GM12872 (cell line): Measurements from ENCODE around the gene NUP54.

ENCODE experiments used
- TF ChIP-seq, protein P1 (sequence below): IDR thresholded peaks from 3 replicates; pipeline ENCODE4 v1.5.1; 2011; ENCODE audit warnings: low read depth, mild to moderate bottlenecking, low read length, moderate library complexity; ENCODE audit not compliant: insufficient read depth

The NUP54 gene

GRCh38 chr4:76188149-76188548 lies 40.0 kb upstream of the NUP54 start:
- TF ChIP-seq, protein P1, sequence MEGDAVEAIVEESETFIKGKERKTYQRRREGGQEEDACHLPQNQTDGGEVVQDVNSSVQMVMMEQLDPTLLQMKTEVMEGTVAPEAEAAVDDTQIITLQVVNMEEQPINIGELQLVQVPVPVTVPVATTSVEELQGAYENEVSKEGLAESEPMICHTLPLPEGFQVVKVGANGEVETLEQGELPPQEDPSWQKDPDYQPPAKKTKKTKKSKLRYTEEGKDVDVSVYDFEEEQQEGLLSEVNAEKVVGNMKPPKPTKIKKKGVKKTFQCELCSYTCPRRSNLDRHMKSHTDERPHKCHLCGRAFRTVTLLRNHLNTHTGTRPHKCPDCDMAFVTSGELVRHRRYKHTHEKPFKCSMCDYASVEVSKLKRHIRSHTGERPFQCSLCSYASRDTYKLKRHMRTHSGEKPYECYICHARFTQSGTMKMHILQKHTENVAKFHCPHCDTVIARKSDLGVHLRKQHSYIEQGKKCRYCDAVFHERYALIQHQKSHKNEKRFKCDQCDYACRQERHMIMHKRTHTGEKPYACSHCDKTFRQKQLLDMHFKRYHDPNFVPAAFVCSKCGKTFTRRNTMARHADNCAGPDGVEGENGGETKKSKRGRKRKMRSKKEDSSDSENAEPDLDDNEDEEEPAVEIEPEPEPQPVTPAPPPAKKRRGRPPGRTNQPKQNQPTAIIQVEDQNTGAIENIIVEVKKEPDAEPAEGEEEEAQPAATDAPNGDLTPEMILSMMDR: no peak

DNA sequence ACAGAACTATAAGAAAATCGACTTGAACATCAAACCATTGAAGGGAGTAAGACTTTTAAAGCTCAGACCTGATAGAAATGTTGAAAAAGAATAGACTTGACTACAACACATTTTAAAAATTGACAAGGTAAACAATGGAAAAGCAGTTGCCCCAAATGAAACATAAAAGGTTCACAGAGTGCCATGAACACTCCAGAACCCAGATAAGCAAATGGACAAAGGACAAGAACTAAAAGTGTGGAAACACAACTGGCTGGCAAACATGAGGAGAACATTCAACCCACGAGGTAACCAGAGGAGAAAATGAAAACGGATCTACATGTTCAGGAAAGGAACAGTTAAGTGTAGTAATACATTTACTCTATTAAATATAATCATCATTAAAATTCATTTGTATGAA lies 39.0 kb upstream of the NUP54 start:
- TF ChIP-seq, protein P1: no peak

DNA sequence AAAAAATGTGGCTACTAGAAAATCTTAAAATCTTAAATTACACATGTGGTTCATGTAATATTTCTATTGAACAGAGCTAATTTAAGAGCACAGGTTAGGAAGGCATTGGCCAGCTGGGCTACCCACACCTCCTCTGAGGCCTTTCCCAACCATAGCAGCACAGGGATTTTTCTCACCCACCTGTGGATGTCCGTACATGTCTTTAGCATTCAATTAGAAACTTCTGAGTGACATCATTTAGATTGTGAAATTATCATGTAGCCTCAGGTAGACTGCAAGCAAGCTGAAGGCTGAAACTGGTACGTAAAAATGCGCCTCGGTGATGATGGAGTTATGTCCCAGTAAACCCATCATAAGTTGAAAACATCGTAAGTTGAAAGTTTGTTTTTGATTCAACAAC lies 34.3 kb upstream of the NUP54 start:
- TF ChIP-seq, protein P1: no peak

- TF ChIP-seq, protein P1: peak; percentile 88
These were observed 31.5 kb upstream of the NUP54 start for GRCh38 chr4:76179398-76180318.

- TF ChIP-seq, protein P1: no peak
These were observed 30.1 kb upstream of the NUP54 start for GRCh38 chr4:76178296-76178695.

GRCh38 chr4:76177709-76178108 lies 29.5 kb upstream of the NUP54 start:
- TF ChIP-seq, protein P1: no peak

DNA sequence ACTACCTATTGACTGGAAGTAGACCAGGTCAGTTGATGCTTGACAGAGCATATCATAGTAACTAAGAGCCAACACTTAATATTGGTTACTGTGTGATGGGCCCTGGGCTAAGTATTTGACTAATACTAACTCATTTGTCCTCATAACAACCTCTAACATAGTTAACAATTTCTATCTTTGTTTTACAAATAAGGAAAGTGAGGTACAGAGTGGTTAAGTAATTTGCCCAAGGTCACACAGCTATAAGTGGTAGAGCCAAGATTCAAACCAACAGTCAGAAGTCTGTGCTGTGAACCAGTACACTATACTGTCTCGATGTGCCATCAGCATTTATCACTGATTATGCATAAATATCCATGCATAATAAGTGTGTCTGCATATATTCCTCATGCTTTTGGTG lies 27.1 kb upstream of the NUP54 start:
- TF ChIP-seq, protein P1: no peak
